Measurements from ENCODE around the gene SST.

The SST gene

DNA sequence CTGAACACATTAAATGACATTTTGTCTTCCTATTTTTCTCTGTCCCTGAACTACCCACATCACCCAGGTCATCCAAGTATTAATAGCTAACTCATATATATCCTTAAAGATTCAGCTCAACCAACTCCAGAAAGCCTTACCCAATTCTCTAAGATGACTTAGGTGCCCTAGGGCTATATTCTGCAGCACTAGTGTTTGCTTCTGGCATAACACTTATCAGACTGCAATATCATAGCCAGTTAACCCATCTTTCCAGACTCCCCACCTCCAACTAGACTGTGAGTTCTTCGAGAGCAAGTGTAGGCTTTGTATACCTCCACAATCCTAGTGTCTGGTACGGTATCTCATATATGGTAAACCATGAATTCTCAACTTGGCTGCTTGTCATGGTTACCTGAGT is 50.7 kb downstream of the SST start:
- peaks cover 5% of the 10 kb centered on the region for H3K27me3 ChIP-seq (ENCODE audit: insufficient read depth, poor library complexity, severe bottlenecking)
- no peak overlapping the region for H3K4me3 ChIP-seq (replicated peaks; ENCODE audit: insufficient read depth, low read length)
- no peak overlapping the region for H3K27ac ChIP-seq (replicated peaks)
- DNase-seq (ENCODE audit: low read depth in 1 of 2, low spot score in 1 of 2), result no peak
- TF ChIP-seq, protein P1, sequence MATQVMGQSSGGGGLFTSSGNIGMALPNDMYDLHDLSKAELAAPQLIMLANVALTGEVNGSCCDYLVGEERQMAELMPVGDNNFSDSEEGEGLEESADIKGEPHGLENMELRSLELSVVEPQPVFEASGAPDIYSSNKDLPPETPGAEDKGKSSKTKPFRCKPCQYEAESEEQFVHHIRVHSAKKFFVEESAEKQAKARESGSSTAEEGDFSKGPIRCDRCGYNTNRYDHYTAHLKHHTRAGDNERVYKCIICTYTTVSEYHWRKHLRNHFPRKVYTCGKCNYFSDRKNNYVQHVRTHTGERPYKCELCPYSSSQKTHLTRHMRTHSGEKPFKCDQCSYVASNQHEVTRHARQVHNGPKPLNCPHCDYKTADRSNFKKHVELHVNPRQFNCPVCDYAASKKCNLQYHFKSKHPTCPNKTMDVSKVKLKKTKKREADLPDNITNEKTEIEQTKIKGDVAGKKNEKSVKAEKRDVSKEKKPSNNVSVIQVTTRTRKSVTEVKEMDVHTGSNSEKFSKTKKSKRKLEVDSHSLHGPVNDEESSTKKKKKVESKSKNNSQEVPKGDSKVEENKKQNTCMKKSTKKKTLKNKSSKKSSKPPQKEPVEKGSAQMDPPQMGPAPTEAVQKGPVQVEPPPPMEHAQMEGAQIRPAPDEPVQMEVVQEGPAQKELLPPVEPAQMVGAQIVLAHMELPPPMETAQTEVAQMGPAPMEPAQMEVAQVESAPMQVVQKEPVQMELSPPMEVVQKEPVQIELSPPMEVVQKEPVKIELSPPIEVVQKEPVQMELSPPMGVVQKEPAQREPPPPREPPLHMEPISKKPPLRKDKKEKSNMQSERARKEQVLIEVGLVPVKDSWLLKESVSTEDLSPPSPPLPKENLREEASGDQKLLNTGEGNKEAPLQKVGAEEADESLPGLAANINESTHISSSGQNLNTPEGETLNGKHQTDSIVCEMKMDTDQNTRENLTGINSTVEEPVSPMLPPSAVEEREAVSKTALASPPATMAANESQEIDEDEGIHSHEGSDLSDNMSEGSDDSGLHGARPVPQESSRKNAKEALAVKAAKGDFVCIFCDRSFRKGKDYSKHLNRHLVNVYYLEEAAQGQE (IDR thresholded peaks at IDR 0.05; ENCODE audit: insufficient replicate concordance, low read depth), result no peak
- no peak for TF ChIP-seq GABPA (IDR thresholded peaks at IDR 0.05; ENCODE audit: low read depth)
- TF ChIP-seq POLR2AphosphoS5 (IDR thresholded peaks at IDR 0.05; ENCODE audit: low read depth), result no peak
- TF ChIP-seq, protein P2, sequence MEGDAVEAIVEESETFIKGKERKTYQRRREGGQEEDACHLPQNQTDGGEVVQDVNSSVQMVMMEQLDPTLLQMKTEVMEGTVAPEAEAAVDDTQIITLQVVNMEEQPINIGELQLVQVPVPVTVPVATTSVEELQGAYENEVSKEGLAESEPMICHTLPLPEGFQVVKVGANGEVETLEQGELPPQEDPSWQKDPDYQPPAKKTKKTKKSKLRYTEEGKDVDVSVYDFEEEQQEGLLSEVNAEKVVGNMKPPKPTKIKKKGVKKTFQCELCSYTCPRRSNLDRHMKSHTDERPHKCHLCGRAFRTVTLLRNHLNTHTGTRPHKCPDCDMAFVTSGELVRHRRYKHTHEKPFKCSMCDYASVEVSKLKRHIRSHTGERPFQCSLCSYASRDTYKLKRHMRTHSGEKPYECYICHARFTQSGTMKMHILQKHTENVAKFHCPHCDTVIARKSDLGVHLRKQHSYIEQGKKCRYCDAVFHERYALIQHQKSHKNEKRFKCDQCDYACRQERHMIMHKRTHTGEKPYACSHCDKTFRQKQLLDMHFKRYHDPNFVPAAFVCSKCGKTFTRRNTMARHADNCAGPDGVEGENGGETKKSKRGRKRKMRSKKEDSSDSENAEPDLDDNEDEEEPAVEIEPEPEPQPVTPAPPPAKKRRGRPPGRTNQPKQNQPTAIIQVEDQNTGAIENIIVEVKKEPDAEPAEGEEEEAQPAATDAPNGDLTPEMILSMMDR (IDR thresholded peaks at IDR 0.05; ENCODE audit: insufficient read depth, low read length), result no peak
- no peak for TF ChIP-seq SPI1 (IDR thresholded peaks at IDR 0.05; ENCODE audit: borderline replicate concordance, low read depth)
